GM12872 (cell line): Measurements from ENCODE around the gene TCFL5.

Experiments used
- CTCF ChIP-seq: IDR thresholded peaks from 3 replicates; pipeline ENCODE4 v1.5.1; 2011; ENCODE audit warnings: low read depth, mild to moderate bottlenecking, low read length, moderate library complexity; ENCODE audit not compliant: insufficient read depth

The TCFL5 gene

GRCh38 chr20:62881662-62882395, 20.2 kb upstream of the TCFL5 start:
- TF ChIP-seq CTCF, result no peak

GRCh38 chr20:62880935-62881661, 19.5 kb upstream of the TCFL5 start:
- TF ChIP-seq CTCF, result no peak

- TF ChIP-seq CTCF, result no peak
These were observed 18.7 kb upstream of the TCFL5 start for GRCh38 chr20:62880147-62880934.

DNA sequence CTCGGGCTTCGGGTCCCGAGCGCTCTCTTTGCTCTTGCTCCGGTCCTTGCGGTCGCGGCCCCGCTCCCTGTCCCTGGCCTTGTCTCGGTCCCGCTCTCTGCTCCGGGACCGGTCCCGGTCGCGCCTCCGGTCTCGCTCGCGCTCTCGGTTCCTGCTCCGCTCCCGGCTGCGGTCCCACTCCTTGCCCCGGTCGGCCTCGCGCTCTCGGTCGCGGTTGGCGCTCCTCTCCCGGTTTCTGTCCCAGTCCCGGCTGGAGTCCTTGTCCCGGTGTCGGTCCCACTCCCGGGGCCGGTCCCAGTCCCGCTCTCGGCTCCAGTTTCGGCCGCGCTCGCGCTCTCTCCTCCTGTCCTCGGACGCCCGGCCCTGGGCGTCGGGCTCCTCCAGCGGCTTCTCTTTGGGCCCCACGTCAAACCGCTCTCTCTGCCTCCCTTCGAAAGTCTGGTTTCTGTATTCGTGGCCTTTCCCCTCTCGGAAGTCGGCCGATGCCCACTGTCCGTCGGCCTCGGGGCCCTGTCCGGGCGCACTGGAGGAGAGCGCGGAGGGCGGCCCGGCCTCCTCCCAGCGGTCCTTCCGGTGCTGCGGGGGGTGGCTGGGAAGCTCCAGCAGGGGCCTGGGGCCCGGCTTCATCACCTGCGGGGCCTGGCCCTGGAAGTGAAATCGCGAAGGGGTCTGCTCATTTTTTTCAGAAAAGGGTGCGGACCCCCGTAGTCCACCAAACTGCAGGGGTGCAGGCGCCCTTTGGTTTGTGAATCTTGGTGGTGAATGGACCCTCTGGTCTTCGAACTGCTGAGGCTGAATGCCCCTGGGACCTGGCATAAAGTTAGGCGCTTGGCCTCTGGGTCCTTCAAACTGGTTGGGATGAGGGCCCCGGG, 17.9 kb upstream of the TCFL5 start:
- no peak for TF ChIP-seq CTCF

- no peak for TF ChIP-seq CTCF
These were observed 16.8 kb upstream of the TCFL5 start for GRCh38 chr20:62878244-62879038.

- TF ChIP-seq CTCF, result no peak
These were observed 15.5 kb upstream of the TCFL5 start for GRCh38 chr20:62876902-62877816.
